Thymus (tissue), 14 donors: ENCODE data around the gene GADD45GIP1. TPM values are rescaled to one million over a fixed set of nuclear protein-coding genes. Genes with fewer than 3 reads are reported as not detected.

Source experiments
- DNase-seq, 9 donors: peaks; one replicate each; pipeline ENCODE4 v3.0.0-alpha.2; 2013; ENCODE audit warnings: low spot score in 9 of 9, low read depth in 6 of 9, missing footprints in 1 of 9
- H3K27ac ChIP-seq, 2 donors: one replicate each; pipeline ENCODE4 v1.5.1; 2013; ENCODE audit warnings: control low read depth in 1 of 2, low read depth in 1 of 2, low read length in 1 of 2, mild to moderate bottlenecking in 1 of 2, moderate library complexity in 1 of 2
- H3K27me3 ChIP-seq, 2 donors: one replicate each; pipeline ENCODE4 v1.5.1; 2013; ENCODE audit warnings: low read length in 1 of 2; ENCODE audit not compliant: control insufficient read depth in 2 of 2, insufficient read depth in 1 of 2
- H3K36me3 ChIP-seq, 2 donors: one replicate each; pipeline ENCODE4 v1.5.1; 2013; ENCODE audit warnings: low read length in 1 of 2, mild to moderate bottlenecking in 1 of 2, moderate library complexity in 1 of 2; ENCODE audit not compliant: control insufficient read depth in 2 of 2, insufficient read depth in 2 of 2
- H3K4me1 ChIP-seq, 2 donors: one replicate each; pipeline ENCODE4 v1.5.1; 2013; ENCODE audit warnings: low read length in 2 of 2; ENCODE audit not compliant: control insufficient read depth in 2 of 2, insufficient read depth in 2 of 2
- H3K4me3 ChIP-seq, 2 donors: one replicate each; pipeline ENCODE4 v1.5.1; 2013; ENCODE audit warnings: low read length in 2 of 2, control low read depth in 1 of 2, mild to moderate bottlenecking in 1 of 2
- H3K9me3 ChIP-seq, 2 donors: one replicate each; pipeline ENCODE4 v1.5.1; 2013; ENCODE audit warnings: low read length in 1 of 2, mild to moderate bottlenecking in 1 of 2; ENCODE audit not compliant: control insufficient read depth in 2 of 2, insufficient read depth in 1 of 2
- WGBS: extraction: QIAGEN DNeasy Blood & Tissue Kit; methylation state at CpG from one replicate; pipeline ENCODE4 v1.1.7; 2013; 5-methylcytosine and 5-hydroxymethylcytosine counted together
- long read RNA-seq, 10 donors: transcript quantifications; one replicate each; lab custom pipeline, GENCODE V29; 2026
- polyA plus RNA-seq: library from polyadenylated mRNA; stranded (reverse); fragments of 200-250 nt; gene quantifications from one replicate; pipeline ENCODE4 v1.2.3, GENCODE V29; 2013
- total RNA-seq: library from RNA; stranded (reverse); fragments of 120-200 nt; gene quantifications from one replicate; pipeline ENCODE4 v1.2.4, GENCODE V29; 2013
- donor health status: healthy.

GADD45GIP1 gene
- total RNA-seq = 27.7 TPM
- polyA plus RNA-seq = 27.2 TPM
- long read RNA-seq, donor 1, partial matches to known transcripts = 0 of 4 reads
- long read RNA-seq, donor 1, other reads (novel, unspliced or antisense) = 0 of 4 reads
- long read RNA-seq, donor 2, transcript GADD45GIP1-201 (2 exons, 1,782 nt) = major isoform, 92 of 92 reads
- long read RNA-seq, donor 2, partial matches to known transcripts = 0 of 92 reads
- long read RNA-seq, donor 2, other reads (novel, unspliced or antisense) = 0 of 92 reads
- long read RNA-seq, donor 3, transcript GADD45GIP1-201 (2 exons, 1,782 nt) = major isoform, 101 of 101 reads
- long read RNA-seq, donor 3, partial matches to known transcripts = 0 of 101 reads
- long read RNA-seq, donor 3, other reads (novel, unspliced or antisense) = 0 of 101 reads
- long read RNA-seq, donor 4, transcript GADD45GIP1-201 (2 exons, 1,782 nt) = major isoform, 30 of 30 reads
- long read RNA-seq, donor 4, partial matches to known transcripts = 0 of 30 reads
- long read RNA-seq, donor 4, other reads (novel, unspliced or antisense) = 0 of 30 reads
- long read RNA-seq, donor 5, transcript GADD45GIP1-201 (2 exons, 1,782 nt) = major isoform, 93 of 93 reads
- long read RNA-seq, donor 5, partial matches to known transcripts = 0 of 93 reads
- long read RNA-seq, donor 5, other reads (novel, unspliced or antisense) = 0 of 93 reads
- long read RNA-seq, donor 6, transcript GADD45GIP1-201 (2 exons, 1,782 nt) = major isoform, 55 of 55 reads
- long read RNA-seq, donor 6, partial matches to known transcripts = 0 of 55 reads
- long read RNA-seq, donor 6, other reads (novel, unspliced or antisense) = 0 of 55 reads
- long read RNA-seq, donor 7, transcript GADD45GIP1-201 (2 exons, 1,782 nt) = major isoform, 35 of 145 reads
- long read RNA-seq, donor 7, partial matches to known transcripts = 58 of 145 reads
- long read RNA-seq, donor 7, other reads (novel, unspliced or antisense) = 52 of 145 reads
- long read RNA-seq, donor 8, transcript GADD45GIP1-201 (2 exons, 1,782 nt) = major isoform, 27 of 27 reads
- long read RNA-seq, donor 8, partial matches to known transcripts = 0 of 27 reads
- long read RNA-seq, donor 8, other reads (novel, unspliced or antisense) = 0 of 27 reads
- long read RNA-seq, donor 9, transcript GADD45GIP1-201 (2 exons, 1,782 nt) = major isoform, 35 of 35 reads
- long read RNA-seq, donor 9, partial matches to known transcripts = 0 of 35 reads
- long read RNA-seq, donor 9, other reads (novel, unspliced or antisense) = 0 of 35 reads
- long read RNA-seq, donor 10, transcript GADD45GIP1-201 (2 exons, 1,782 nt) = major isoform, 48 of 166 reads
- long read RNA-seq, donor 10, partial matches to known transcripts = 93 of 166 reads
- long read RNA-seq, donor 10, other reads (novel, unspliced or antisense) = 25 of 166 reads

GRCh38 chr19:12956446-12957388 lies at the start of gene GADD45GIP1:
TSS of gene GADD45GIP1 (minus strand) at chr19:12957223. CDS start at chr19:12957212, 11 bp downstream.
- WGBS = 8% methylated on average over 84 of the region's 84 CpGs
- Histone ChIP-seq H3K4me1 (peaks cover 0 to 20% of the 10 kb centered on the region in 2 donors), H3K27me3 (no peaks in the 10 kb centered on the region), H3K36me3 (peaks cover 29 to 32% of the 10 kb centered on the region in 2 donors), H3K9me3 (no peaks in the 10 kb centered on the region), H3K4me3 (peak within 1 kb of the TSS; percentile 67 to 86), H3K27ac (peak within 1 kb of the TSS; percentile 83 to 92)
- peak in 7 of 9 donors; percentile 49 to 85 (median 67) for DNase-seq

DNA sequence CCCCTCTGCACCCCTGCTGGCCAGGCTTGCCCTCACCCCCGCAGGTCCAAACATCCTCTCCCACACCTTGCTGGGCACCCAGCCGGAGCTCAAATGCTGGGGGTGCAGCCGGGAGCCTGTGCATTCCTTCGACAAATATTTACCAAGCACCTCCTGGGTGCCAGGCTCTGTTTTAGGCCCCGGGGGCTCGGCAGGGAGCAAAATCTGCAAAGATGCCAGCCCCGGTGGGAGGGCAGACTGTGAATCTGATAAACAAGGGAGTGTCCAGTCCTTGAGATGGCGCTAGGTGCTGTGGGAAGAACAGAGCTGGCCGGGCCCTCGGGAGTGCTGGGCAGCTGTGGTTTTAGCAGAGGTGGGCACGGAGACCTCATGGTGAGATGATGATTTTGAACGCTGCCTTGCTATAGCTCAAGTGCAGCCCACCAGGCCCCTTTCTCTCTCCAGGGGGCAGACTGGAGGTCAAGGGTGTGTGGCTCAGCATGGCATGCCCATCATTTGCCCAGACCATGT lies 48.9 kb upstream of the GADD45GIP1 start:
- H3K4me1 ChIP-seq = peaks cover 0 to 7% of the 10 kb centered on the region in 2 donors
- no peak for DNase-seq
- no peak overlapping the region for H3K27ac ChIP-seq
- H3K9me3 ChIP-seq = peaks cover 0 to 6% of the 10 kb centered on the region in 2 donors
- H3K36me3 ChIP-seq = no peaks in the 10 kb centered on the region
- no peak overlapping the region for H3K4me3 ChIP-seq
- 92% methylated on average over 12 of the region's 12 CpGs for WGBS
- H3K27me3 ChIP-seq = peaks cover 22 to 96% of the 10 kb centered on the region in 2 donors

GRCh38 chr19:13005253-13005652 lies 48.2 kb upstream of the GADD45GIP1 start:
- Histone ChIP-seq H3K36me3 (no peaks in the 10 kb centered on the region), H3K27ac (no peak overlapping the region), H3K4me1 (peaks cover 0 to 7% of the 10 kb centered on the region in 2 donors), H3K4me3 (no peak overlapping the region), H3K9me3 (no peaks in the 10 kb centered on the region), H3K27me3 (peaks cover 16 to 95% of the 10 kb centered on the region in 2 donors)
- DNase-seq = no peak
- 95% methylated on average over 4 of the region's 4 CpGs for WGBS

DNA sequence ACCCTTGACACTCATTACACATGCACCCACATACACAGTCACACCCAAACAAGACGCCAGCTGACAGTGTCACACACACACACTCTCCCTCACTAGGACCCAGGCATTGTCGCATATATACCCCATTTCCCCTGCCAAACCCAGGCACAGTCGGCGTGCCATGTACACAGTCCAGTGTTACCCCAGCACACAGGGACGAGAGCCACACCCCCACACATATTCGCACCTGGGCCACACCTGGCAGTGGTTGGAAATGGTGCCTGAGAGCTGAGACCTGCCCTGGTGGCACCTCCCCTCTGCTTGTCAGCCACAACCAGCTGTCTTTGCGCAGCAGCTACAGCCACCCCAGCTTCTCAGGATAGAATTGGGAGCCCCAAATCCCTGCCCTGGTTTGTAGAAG lies 47.2 kb upstream of the GADD45GIP1 start:
- Histone ChIP-seq H3K27me3 (peaks cover 6 to 95% of the 10 kb centered on the region in 2 donors), H3K9me3 (no peaks in the 10 kb centered on the region), H3K27ac (no peak overlapping the region), H3K4me3 (no peak overlapping the region), H3K36me3 (no peaks in the 10 kb centered on the region), H3K4me1 (peaks cover 0 to 2% of the 10 kb centered on the region in 2 donors)
- whole genome bisulfite sequencing = 92% methylated on average over 7 of the region's 7 CpGs
- DNase-seq = no peak

DNA sequence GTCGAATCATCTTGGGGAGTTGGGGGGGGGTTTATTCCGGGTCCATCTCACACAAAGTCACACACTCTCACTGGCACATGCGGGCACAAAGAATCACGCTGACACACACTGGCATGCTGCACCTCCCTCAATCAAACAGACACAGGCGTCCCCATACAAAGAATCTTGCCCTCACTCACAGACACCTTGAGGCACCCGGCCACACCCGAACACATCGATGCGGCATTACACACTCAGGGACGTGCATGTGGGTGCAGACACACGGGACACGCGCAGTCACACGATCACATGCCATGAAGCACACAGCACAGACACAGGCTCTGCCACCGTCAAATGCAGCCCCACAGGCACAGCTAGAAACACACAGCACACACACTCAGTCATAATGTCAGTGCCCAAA lies 46.1 kb upstream of the GADD45GIP1 start:
- peaks cover 0 to 2% of the 10 kb centered on the region in 2 donors for H3K4me1 ChIP-seq
- no peaks in the 10 kb centered on the region for H3K36me3 ChIP-seq
- H3K4me3 ChIP-seq = no peak overlapping the region
- H3K27ac ChIP-seq = no peak overlapping the region
- H3K9me3 ChIP-seq = no peaks in the 10 kb centered on the region
- H3K27me3 ChIP-seq = peaks cover 0 to 93% of the 10 kb centered on the region in 2 donors
- WGBS = 95% methylated on average over 15 of the region's 15 CpGs
- DNase-seq = no peak

- Histone ChIP-seq H3K27me3 (peaks cover 4 to 93% of the 10 kb centered on the region in 2 donors), H3K4me1 (peaks cover 0 to 2% of the 10 kb centered on the region in 2 donors), H3K4me3 (no peak overlapping the region), H3K36me3 (no peaks in the 10 kb centered on the region), H3K27ac (peak overlapping the region in 1 of 2 donors; percentile 42), H3K9me3 (no peaks in the 10 kb centered on the region)
- WGBS = 91% methylated on average over 29 of the region's 29 CpGs
- DNase-seq = no peak
Measured at GRCh38 chr19:13002166-13002898, 45.3 kb upstream of the GADD45GIP1 start.

DNA sequence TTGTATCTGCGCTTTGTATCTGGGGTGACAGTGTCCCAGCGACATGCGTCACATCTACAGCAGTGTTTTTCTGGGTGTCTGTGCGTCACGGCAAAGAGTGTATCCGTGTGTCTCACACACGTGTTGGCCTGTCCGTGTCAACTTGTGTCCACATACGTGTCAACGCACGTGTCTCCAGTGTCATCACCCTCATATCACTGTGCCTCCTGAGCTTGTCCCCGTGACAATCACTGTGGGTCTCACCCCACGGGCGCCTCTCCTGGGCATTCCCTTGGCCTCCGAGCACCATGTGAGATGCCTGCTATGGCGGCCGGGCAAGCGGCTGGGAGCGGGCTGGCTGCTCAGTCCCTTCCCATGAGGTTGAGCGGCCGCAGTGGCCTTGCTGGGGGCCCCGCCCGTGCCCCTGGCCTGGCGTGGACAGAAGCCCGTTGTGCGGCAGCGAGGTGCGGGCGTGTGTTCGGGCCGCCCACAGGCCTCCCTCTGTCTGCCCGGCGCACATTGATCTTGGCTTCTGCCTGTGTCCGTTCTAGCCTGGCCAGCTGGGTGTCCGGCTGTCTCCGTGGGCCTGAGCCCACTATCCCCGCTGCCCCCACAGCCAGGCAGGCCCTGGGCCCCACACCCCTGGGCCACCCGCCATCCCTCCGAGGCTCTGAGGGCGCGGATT lies 44.6 kb upstream of the GADD45GIP1 start:
- Histone ChIP-seq H3K4me1 (peaks cover 0 to 2% of the 10 kb centered on the region in 2 donors), H3K9me3 (no peaks in the 10 kb centered on the region), H3K36me3 (no peaks in the 10 kb centered on the region), H3K27me3 (peaks cover 10 to 93% of the 10 kb centered on the region in 2 donors), H3K27ac (peak overlapping the region in 1 of 2 donors; percentile 42), H3K4me3 (no peak overlapping the region)
- DNase-seq = no peak
- WGBS = 96% methylated on average over 41 of the region's 41 CpGs
